Hepatocyte (in vitro differentiated cells): ENCODE data around the gene CAMSAP1. TPM values are rescaled to one million over a fixed set of nuclear protein-coding genes. Genes with fewer than 3 reads are reported as not detected.

Experiments used
- DNase-seq: peaks from one replicate; pipeline ENCODE4 v3.0.0-alpha.2; 2016; ENCODE audit warnings: low spot score
- H2AFZ ChIP-seq: fragments of 200-600 bp; sonication (generic); 2 replicates; pipeline ENCODE4 v1.6.0; 2016; ENCODE audit warnings: antibody characterized with exemption, mild to moderate bottlenecking
- H3K27ac ChIP-seq: fragments of 200-600 bp; sonication (generic); 2 replicates; pipeline ENCODE4 v1.5.1; 2016; ENCODE audit warnings: mild to moderate bottlenecking
- H3K27me3 ChIP-seq: fragments of 200-600 bp; sonication (generic); 2 replicates; pipeline ENCODE4 v1.6.1; 2016
- H3K36me3 ChIP-seq: fragments of 200-600 bp; sonication (generic); replicated peaks from 2 replicates; pipeline ENCODE4 v1.5.1; 2016; ENCODE audit warnings: low read depth; ENCODE audit not compliant: insufficient read depth
- H3K4me1 ChIP-seq: fragments of 200-600 bp; sonication (generic); 2 replicates; pipeline ENCODE4 v1.5.1; 2016; ENCODE audit warnings: mild to moderate bottlenecking, moderate library complexity; ENCODE audit not compliant: insufficient read depth
- H3K4me2 ChIP-seq: fragments of 200-600 bp; sonication (generic); 2 replicates; pipeline ENCODE4 v1.6.0; 2016
- H3K4me3 ChIP-seq: fragments of 200-600 bp; sonication (generic); 2 replicates; pipeline ENCODE4 v1.5.1; 2016; ENCODE audit warnings: mild to moderate bottlenecking
- H3K79me2 ChIP-seq: fragments of 200-600 bp; sonication (generic); 2 replicates; pipeline ENCODE4 v1.6.0; 2017; ENCODE audit warnings: mild to moderate bottlenecking
- H3K9me2 ChIP-seq: fragments of 200-600 bp; sonication (generic); replicated peaks from 2 replicates; pipeline ENCODE4 v1.6.0; 2017; ENCODE audit warnings: mild to moderate bottlenecking; ENCODE audit not compliant: insufficient read depth
- H3K9me3 ChIP-seq: fragments of 200-600 bp; sonication (generic); 2 replicates; pipeline ENCODE4 v1.5.1; 2016; ENCODE audit warnings: low read depth, mild to moderate bottlenecking
- H4K20me1 ChIP-seq: fragments of 200-600 bp; sonication (generic); 2 replicates; pipeline ENCODE4 v1.6.0; 2016; ENCODE audit warnings: mild to moderate bottlenecking; ENCODE audit not compliant: insufficient read depth, poor library complexity, severe bottlenecking
- CTCF ChIP-seq: fragments of 200-600 bp; sonication (generic); IDR thresholded peaks from 2 replicates; pipeline ENCODE4 v1.5.1; 2016; ENCODE audit warnings: antibody characterized with exemption, mild to moderate bottlenecking; ENCODE audit not compliant: poor library complexity
- EZH2 ChIP-seq: fragments of 200-600 bp; sonication (generic); IDR thresholded peaks from 2 replicates; pipeline ENCODE4 v1.6.1; 2016; ENCODE audit warnings: antibody characterized with exemption, mild to moderate bottlenecking, borderline replicate concordance
- EZH2phosphoT487 ChIP-seq: fragments of 200-600 bp; sonication (generic); IDR thresholded peaks from one replicate; pipeline ENCODE4 v1.6.1; 2018; ENCODE audit warnings: antibody characterized with exemption, mild to moderate bottlenecking, low read depth, moderate library complexity; ENCODE audit not compliant: unreplicated experiment, severe bottlenecking
- WGBS: methylation state at CpG from one replicate; pipeline ENCODE4 v1.1.6; 2016; ENCODE audit warnings: low lambda C conversion rate; ENCODE audit errors: missing lambda C conversion rate; 5-methylcytosine and 5-hydroxymethylcytosine counted together
- polyA plus RNA-seq: library from polyadenylated mRNA; unstranded; fragments of >200 nt; fragmentation: Nextera tagmentation; extraction: Ambion mirVana; gene quantifications from 2 replicates; pipeline ENCODE4 v1.2.1, GENCODE V29; 2016
- total RNA-seq: library from RNA; depleted of rRNA; stranded (reverse); fragments of >200 nt; gene quantifications from 2 replicates; pipeline ENCODE4 v1.2.3, GENCODE V29; 2014

The CAMSAP1 gene
- total and polyA plus RNA-seq, 2 experiments from 2014 or later: 5.0 to 15.6 TPM

GRCh38 chr9:135777623-135778177 lies 129.6 kb downstream of the CAMSAP1 start:
- Histone ChIP-seq H3K27me3 (no peaks in the 10 kb centered on the region), H3K4me2 (no peak overlapping the region), H3K4me3 (no peak overlapping the region), H3K9me3 (no peaks in the 10 kb centered on the region), H3K4me1 (no peaks in the 10 kb centered on the region), H3K27ac (no peak overlapping the region), H2AFZ (no peak overlapping the region), H3K36me3 (no peaks in the 10 kb centered on the region), H4K20me1 (no peaks in the 10 kb centered on the region), H3K79me2 (no peaks in the 10 kb centered on the region), H3K9me2 (no peaks in the 10 kb centered on the region)
- no peak for DNase-seq
- TF ChIP-seq CTCF (no peak), EZH2 (no peak), EZH2phosphoT487 (no peak)

- no peak for DNase-seq
- Histone ChIP-seq H3K27me3 (no peaks in the 10 kb centered on the region), H3K4me2 (no peak overlapping the region), H3K9me3 (no peaks in the 10 kb centered on the region), H4K20me1 (no peaks in the 10 kb centered on the region), H3K36me3 (no peaks in the 10 kb centered on the region), H3K4me1 (no peaks in the 10 kb centered on the region), H3K9me2 (no peaks in the 10 kb centered on the region), H3K27ac (no peak overlapping the region), H2AFZ (no peak overlapping the region), H3K79me2 (no peaks in the 10 kb centered on the region), H3K4me3 (no peak overlapping the region)
- no peak for TF ChIP-seq EZH2phosphoT487
- TF ChIP-seq EZH2: no peak
- TF ChIP-seq CTCF: no peak
- WGBS: 97% methylated on average over 15 of the region's 25 CpGs
Observed at GRCh38 chr9:135776893-135777622, 130.3 kb downstream of the CAMSAP1 start.

- DNase-seq: no peak
- Histone ChIP-seq H2AFZ (no peak overlapping the region), H3K4me1 (no peaks in the 10 kb centered on the region), H4K20me1 (no peaks in the 10 kb centered on the region), H3K9me3 (no peaks in the 10 kb centered on the region), H3K36me3 (no peaks in the 10 kb centered on the region), H3K27ac (no peak overlapping the region), H3K79me2 (no peaks in the 10 kb centered on the region), H3K27me3 (no peaks in the 10 kb centered on the region), H3K4me2 (no peak overlapping the region), H3K9me2 (no peaks in the 10 kb centered on the region), H3K4me3 (no peak overlapping the region)
- TF ChIP-seq EZH2phosphoT487 (no peak), CTCF (no peak), EZH2 (no peak)
- WGBS: 72% methylated on average over 7 of the region's 7 CpGs
Observed at GRCh38 chr9:135775911-135776310, 131.4 kb downstream of the CAMSAP1 start.
